BLaER1 (cell line): ENCODE data around the gene NUCKS1.

Experiments used
- H3K27ac ChIP-seq: shearing (Covaris generic); formaldehyde crosslinking; 2 replicates; pipeline ENCODE4 v1.8.1; 2022
- H3K27me3 ChIP-seq: shearing (Covaris generic); formaldehyde crosslinking; 2 replicates; pipeline ENCODE4 v1.8.1; 2022
- H3K36me3 ChIP-seq: shearing (Covaris generic); formaldehyde crosslinking; 2 replicates; pipeline ENCODE4 v1.8.1; 2022
- H3K4me1 ChIP-seq: shearing (Covaris generic); formaldehyde crosslinking; 2 replicates; pipeline ENCODE4 v1.8.1; 2022
- H3K4me2 ChIP-seq: shearing (Covaris generic); formaldehyde crosslinking; 2 replicates; pipeline ENCODE4 v1.8.1; 2022
- H3K4me3 ChIP-seq: shearing (Covaris generic); formaldehyde crosslinking; 2 replicates; pipeline ENCODE4 v1.8.1; 2022
- H3K9ac ChIP-seq: shearing (Covaris generic); formaldehyde crosslinking; 2 replicates; pipeline ENCODE4 v1.8.1; 2022
- H3K9me3 ChIP-seq: shearing (Covaris generic); formaldehyde crosslinking; 2 replicates; pipeline ENCODE4 v1.8.1; 2022
- H4K20me1 ChIP-seq: shearing (Covaris generic); formaldehyde crosslinking; 2 replicates; pipeline ENCODE4 v1.8.1; 2022
- Cebpa-rat ChIP-seq: shearing (Covaris generic); IDR thresholded peaks from 2 replicates; pipeline ENCODE4 v1.8.1; 2022

Gene NUCKS1

DNA sequence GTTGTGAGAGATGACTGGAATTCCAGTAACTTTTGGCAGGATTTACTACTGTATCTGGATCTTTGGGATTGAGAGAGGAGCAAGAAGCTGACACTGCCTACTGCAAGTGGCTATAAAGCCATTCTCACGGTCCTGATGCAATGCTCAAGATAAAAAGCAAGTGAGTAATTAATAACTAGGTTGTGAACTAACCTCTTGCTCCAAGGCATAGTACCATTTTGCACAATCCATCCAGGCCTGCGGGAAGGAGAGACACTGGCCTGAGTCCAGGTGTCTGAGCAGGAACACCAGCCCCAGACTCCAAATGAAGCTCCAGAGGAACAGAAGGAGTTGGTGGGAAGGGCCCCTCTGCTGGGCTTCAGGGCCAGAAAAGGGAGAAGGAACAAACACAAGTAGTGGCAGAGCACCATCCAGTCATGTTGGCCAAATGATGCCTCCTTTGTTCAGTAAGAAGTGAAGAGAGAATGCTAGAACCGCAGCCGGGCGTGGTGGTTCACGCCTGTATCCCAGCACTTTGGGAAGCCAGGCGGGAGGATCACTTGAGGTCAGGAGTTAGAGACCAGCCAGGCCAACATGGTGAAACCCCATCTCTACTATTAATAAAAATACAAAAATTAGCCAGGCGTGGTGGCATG lies 59.7 kb downstream of the NUCKS1 start:
- H3K9me3 ChIP-seq = no peaks in the 10 kb centered on the region
- no peaks in the 10 kb centered on the region for H3K27me3 ChIP-seq
- no peak overlapping the region for H3K4me3 ChIP-seq
- H3K27ac ChIP-seq = no peak overlapping the region
- H3K9ac ChIP-seq = no peak overlapping the region
- TF ChIP-seq Cebpa-rat = no peak
- H3K36me3 ChIP-seq = no peaks in the 10 kb centered on the region
- H3K4me1 ChIP-seq = peaks cover 22% of the 10 kb centered on the region
- no peaks in the 10 kb centered on the region for H4K20me1 ChIP-seq
- no peak overlapping the region for H3K4me2 ChIP-seq

DNA sequence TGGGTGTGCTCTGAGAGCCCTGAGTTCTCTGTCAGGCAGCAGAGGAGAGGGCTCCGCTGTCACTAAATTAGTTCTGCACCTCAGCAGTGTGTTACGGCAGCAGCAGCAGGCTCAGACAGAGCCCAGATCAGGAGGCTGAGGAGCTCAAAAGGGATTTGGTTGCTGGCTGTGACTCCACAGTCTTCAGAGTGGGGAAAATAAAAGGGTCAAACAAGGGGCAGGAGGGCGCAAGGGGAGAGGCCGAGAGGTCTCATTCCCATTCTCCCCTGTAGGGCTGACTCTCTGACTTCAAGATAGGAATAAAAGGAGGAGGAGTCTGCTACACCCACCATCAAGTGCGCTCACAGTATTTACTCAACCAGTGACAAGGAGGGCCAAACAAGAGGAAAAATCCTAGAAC lies 60.5 kb downstream of the NUCKS1 start:
- Histone ChIP-seq H3K4me1 (peaks cover 22% of the 10 kb centered on the region), H3K9me3 (no peaks in the 10 kb centered on the region), H4K20me1 (no peaks in the 10 kb centered on the region), H3K27me3 (no peaks in the 10 kb centered on the region), H3K36me3 (no peaks in the 10 kb centered on the region), H3K27ac (no peak overlapping the region), H3K4me3 (no peak overlapping the region), H3K4me2 (no peak overlapping the region), H3K9ac (no peak overlapping the region)
- no peak for TF ChIP-seq Cebpa-rat

DNA sequence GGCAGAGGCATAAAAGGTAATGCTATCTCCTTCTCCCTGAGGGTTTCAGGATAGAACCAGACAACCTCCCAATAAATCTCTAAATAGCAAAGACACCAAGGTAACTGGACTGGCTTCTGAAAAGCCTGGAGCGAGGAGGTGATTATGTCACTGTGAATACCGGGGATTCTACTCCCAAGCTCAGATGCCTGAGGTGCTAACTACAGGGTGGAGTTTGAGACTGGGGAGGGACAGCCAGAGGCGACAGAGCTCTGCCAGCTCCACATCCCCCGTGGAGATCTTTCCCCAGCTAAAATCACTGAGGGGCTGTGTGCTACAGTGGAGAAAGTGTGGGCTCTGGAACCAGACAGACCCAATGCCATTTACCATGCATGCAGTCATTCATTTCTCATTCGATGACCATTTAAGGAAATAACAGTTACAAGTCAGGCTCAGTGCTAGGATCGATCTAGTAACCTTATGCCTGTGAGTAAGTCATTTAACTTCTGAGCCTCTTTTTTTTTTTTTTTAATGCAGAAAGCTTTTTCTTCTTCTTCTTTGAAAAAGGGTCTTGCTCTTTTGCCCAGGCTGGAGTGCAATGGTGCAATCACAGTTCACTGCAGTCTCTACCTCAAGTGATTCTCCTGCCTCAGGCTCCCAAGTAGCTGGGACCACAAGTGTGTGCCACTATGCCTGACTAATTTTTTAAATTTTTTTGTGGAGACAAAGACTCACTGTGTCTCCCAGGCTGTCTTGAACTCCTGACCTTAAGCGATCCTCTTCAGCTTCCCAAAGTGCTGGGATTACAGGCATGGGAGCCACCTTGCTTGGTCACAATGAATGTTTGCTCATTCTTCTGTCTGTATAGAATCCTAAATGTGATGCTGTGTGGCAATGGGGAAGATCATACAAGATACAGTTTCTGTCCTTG lies 61.6 kb downstream of the NUCKS1 start:
- Histone ChIP-seq H3K9me3 (no peaks in the 10 kb centered on the region), H3K4me3 (no peak overlapping the region), H3K27ac (no peak overlapping the region), H4K20me1 (no peaks in the 10 kb centered on the region), H3K36me3 (no peaks in the 10 kb centered on the region), H3K4me1 (peaks cover 12% of the 10 kb centered on the region), H3K4me2 (no peak overlapping the region), H3K9ac (no peak overlapping the region), H3K27me3 (no peaks in the 10 kb centered on the region)
- TF ChIP-seq Cebpa-rat = no peak

DNA sequence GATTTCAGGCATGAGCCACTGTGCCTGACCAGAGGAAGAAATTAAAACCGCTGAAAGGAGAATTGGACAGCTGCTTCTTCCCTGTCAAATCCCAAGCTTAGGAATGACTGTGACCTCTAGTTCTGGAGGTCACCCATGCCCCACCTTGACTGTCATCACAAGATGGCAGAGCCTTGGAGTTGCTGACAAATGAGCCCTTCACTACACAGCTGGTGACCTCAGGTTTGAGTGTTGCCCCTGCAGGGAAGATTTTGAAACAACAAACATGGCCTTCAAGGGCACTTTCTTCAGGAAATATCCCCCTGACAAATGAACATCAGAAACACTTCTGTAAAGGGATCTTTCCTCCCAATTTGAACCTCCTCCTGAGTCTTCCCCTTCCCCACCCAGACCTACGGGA lies 62.7 kb downstream of the NUCKS1 start:
- H3K27ac ChIP-seq = no peak overlapping the region
- H3K4me1 ChIP-seq = 0 out of 2 replicates have a peak, but pooled peaks cover under 1% of the 10 kb centered on the region
- H3K4me2 ChIP-seq = no peak overlapping the region
- no peak for TF ChIP-seq Cebpa-rat
- no peaks in the 10 kb centered on the region for H3K36me3 ChIP-seq
- no peak overlapping the region for H3K4me3 ChIP-seq
- H3K9me3 ChIP-seq = no peaks in the 10 kb centered on the region
- no peaks in the 10 kb centered on the region for H4K20me1 ChIP-seq
- H3K27me3 ChIP-seq = no peaks in the 10 kb centered on the region
- no peak overlapping the region for H3K9ac ChIP-seq

DNA sequence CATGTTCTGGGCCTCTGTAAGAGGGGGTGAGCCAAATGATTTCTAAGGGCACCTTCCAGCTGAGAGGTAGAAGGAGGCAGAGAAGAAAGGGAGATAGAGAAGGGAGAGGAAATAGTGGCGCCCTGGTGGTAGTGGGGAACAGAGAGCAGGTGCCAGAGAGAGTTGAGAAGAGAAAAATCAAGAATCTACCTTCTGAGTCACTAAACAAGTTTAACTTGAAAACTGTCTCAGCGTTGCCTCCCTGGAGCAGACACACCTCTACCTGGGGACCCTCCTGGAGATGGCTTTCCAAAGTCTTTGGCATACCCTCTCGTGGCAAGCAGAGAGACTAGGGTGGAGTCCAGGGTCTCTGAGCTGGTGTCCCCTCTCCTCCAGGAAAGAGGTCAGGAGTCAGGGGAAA lies 68.6 kb downstream of the NUCKS1 start:
- Histone ChIP-seq H3K36me3 (no peaks in the 10 kb centered on the region), H3K27ac (no peak overlapping the region), H3K9ac (no peak overlapping the region), H4K20me1 (no peaks in the 10 kb centered on the region), H3K27me3 (no peaks in the 10 kb centered on the region), H3K4me1 (peaks cover 34% of the 10 kb centered on the region), H3K4me2 (no peak overlapping the region), H3K4me3 (no peak overlapping the region), H3K9me3 (no peaks in the 10 kb centered on the region)
- no peak for TF ChIP-seq Cebpa-rat

DNA sequence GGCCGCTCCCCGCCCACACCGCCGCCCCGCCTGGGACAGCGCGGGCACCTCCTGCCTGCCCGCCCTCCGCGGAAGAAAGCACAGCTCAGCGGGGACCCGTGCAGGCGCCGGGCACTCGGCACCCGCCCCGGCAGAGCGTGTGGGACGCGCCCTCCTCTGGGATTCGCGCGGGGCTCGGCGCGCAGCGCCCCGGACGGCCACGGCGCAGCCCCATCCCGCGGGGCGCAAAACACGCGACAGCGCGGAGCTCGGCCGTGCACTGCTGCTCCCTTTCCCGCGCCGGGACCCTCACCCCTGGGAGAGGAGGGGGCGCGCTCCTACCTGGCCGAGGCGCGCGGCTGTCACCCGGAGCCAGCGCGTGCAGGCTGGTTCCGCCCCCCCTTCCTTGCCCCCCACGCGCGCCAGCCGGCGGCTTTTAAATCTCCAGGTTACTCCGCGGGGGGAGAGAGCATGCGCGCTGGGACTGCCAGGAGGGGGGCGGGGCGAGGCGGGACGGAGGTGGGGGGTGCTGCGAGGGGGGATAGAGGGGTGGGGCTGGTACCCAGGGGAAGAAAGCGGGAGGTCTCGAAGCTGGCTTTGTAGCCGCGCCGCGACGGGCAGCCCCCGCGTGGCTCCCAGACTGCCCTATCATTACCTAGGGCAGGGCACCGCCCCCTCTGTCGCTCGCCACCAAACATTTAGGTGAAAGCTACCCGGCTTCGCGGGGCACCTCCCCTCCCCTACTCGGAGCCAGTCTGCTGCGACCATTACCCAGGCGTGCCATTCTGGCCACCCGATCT lies 69.7 kb downstream of the NUCKS1 start, which contains the start of gene SLC45A3:
SLC45A3 (minus strand) TSS at position 437 of the 779 bp plus-strand sequence. CDS start 15,853 bp downstream, outside the sequence.
- Histone ChIP-seq H4K20me1 (no peaks in the 10 kb centered on the region; the same call in 1 of the 2 replicates), H3K4me2 (peak within 1 kb of the TSS; percentile 93), H3K4me3 (peak within 1 kb of the TSS; percentile 77), H3K36me3 (no peaks in the 10 kb centered on the region), H3K27ac (peak within 1 kb of the TSS; percentile 63), H3K9me3 (no peaks in the 10 kb centered on the region), H3K9ac (peak within 1 kb of the TSS; percentile 76), H3K4me1 (peaks cover 34% of the 10 kb centered on the region), H3K27me3 (no peaks in the 10 kb centered on the region)
- TF ChIP-seq Cebpa-rat = no peak

DNA sequence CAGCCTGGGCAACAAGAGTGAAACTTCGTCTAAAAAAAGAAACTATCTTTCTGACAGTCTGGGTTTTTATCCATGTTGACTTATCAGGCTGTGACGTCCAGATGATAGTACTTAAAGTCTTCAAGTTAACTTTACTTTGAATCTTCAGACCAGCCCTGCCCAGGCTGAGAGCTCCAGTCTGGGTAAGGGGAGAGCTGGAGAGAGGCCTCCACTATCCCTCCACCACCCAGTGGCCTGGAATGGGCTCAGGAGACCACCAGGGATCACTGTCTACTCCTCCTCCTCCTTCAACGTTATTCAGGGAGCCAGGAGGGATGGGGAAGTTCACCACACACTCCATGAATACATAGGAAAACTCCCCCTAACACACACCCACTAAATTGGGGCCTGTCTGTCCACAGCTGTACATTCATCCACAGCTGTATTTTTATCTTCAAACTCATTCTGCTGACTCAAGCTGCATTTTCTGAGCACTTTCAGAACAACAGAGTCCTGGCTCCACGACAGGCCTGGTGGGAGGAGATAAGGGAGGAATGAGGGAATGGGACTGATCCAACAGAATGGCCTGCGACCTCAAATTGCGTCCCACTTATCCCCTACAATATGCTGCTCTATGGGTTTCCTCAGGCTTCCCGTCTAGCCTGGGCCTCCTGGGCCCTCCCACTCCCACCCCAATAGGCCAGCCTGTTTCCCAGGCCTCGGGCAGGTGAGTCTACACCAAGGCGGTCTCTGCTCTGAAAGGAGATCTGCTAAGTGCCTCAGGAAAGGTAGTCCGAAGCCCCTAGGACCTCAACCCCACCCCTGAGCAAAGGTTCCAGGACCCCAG lies 71.5 kb downstream of the NUCKS1 start:
- Histone ChIP-seq H4K20me1 (no peaks in the 10 kb centered on the region; the same call in 1 of the 2 replicates), H3K4me1 (peaks cover 34% of the 10 kb centered on the region), H3K27me3 (no peaks in the 10 kb centered on the region), H3K9me3 (no peaks in the 10 kb centered on the region), H3K4me2 (peak overlapping the region; percentile 93), H3K36me3 (no peaks in the 10 kb centered on the region), H3K9ac (peak overlapping the region; percentile 76; the same call in 1 of the 2 replicates), H3K27ac (0 out of 2 replicates have a peak overlapping the region, but pooled peaks have one; percentile 63), H3K4me3 (peak overlapping the region; percentile 77)
- TF ChIP-seq Cebpa-rat = no peak

DNA sequence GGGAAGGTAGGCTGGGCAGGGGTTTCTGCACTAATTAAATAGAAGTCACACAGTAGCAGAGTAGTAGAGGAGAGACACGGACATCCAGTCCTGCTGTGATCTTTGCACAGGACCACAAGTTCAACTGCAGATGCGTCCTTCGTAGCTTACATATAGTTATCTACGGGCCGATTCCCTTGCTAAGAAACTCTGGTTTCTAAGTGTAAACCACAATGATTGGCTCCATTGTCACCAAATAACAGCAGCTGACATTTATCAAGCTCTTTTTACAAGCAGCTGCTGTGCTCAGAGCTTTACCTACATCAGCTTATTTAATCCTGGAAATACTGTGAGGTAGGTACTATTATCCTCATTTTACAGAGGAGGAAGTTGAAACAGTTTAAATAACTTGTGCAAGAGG lies 72.8 kb downstream of the NUCKS1 start:
- Histone ChIP-seq H3K9ac (no peak overlapping the region), H3K27ac (no peak overlapping the region), H3K27me3 (no peaks in the 10 kb centered on the region), H3K9me3 (no peaks in the 10 kb centered on the region), H3K36me3 (no peaks in the 10 kb centered on the region), H4K20me1 (no peaks in the 10 kb centered on the region; the same call in 1 of the 2 replicates), H3K4me3 (no peak overlapping the region), H3K4me1 (peaks cover 35% of the 10 kb centered on the region), H3K4me2 (peak overlapping the region; percentile 37)
- no peak for TF ChIP-seq Cebpa-rat

DNA sequence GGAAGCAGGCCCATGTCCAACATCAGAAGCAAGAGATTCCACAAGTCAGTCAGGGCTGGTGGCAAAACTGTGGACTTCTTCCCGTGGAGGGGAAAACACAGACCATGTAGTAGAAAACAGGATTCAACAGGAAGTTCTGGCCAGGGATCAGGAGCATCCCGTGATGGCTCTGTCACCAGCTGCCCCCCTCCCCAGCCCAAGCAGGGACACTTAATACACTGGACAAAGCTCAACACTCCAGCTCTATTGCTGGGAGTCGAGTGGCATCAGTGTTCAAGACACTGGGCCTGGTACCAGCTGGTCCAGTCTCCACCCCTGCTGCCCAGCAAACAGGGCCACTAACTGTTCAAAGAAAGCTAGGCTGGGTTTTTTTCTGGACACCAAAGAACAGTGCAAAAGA lies 73.4 kb downstream of the NUCKS1 start:
- no peaks in the 10 kb centered on the region for H3K36me3 ChIP-seq
- peaks cover 40% of the 10 kb centered on the region for H3K4me1 ChIP-seq
- H4K20me1 ChIP-seq = no peaks in the 10 kb centered on the region; the same call in 1 of the 2 replicates
- no peaks in the 10 kb centered on the region for H3K9me3 ChIP-seq
- no peak for TF ChIP-seq Cebpa-rat
- H3K27me3 ChIP-seq = no peaks in the 10 kb centered on the region
- peak overlapping the region; percentile 37 for H3K4me2 ChIP-seq
- no peak overlapping the region for H3K9ac ChIP-seq
- no peak overlapping the region for H3K27ac ChIP-seq
- no peak overlapping the region for H3K4me3 ChIP-seq
